Testis (tissue), 2 donors: ENCODE results near the gene IQGAP3.

ENCODE experiments used
- POLR2A ChIP-seq: fragments of 450-650 bp; IDR thresholded peaks from one replicate; pipeline ENCODE4 v1.6.1; 2017; ENCODE audit warnings: antibody characterized with exemption, mild to moderate bottlenecking, moderate library complexity
- TF ChIP-seq, protein P1 (sequence below), 3 experiments: fragments of 450-650 bp in 2 of 3; fragments of 200-600 bp in 1 of 3; sonication (generic) in 1 of 3; IDR thresholded peaks; one replicate each; pipeline ENCODE4 v1.5.1; 2016 to 2019; ENCODE audit warnings: antibody characterized with exemption in 3 of 3, mild to moderate bottlenecking in 2 of 3, moderate library complexity in 1 of 3

GRCh38 chr1:156499194-156499841 lies 73.0 kb downstream of the IQGAP3 start:
- TF ChIP-seq, protein P1, sequence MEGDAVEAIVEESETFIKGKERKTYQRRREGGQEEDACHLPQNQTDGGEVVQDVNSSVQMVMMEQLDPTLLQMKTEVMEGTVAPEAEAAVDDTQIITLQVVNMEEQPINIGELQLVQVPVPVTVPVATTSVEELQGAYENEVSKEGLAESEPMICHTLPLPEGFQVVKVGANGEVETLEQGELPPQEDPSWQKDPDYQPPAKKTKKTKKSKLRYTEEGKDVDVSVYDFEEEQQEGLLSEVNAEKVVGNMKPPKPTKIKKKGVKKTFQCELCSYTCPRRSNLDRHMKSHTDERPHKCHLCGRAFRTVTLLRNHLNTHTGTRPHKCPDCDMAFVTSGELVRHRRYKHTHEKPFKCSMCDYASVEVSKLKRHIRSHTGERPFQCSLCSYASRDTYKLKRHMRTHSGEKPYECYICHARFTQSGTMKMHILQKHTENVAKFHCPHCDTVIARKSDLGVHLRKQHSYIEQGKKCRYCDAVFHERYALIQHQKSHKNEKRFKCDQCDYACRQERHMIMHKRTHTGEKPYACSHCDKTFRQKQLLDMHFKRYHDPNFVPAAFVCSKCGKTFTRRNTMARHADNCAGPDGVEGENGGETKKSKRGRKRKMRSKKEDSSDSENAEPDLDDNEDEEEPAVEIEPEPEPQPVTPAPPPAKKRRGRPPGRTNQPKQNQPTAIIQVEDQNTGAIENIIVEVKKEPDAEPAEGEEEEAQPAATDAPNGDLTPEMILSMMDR (IDR thresholded peaks at IDR 0.05), result no peak
- TF ChIP-seq POLR2A, result no peak
